Activated CD4-positive, alpha-beta T cell treated with anti-CD3 and anti-CD28 coated beads for 24 hours (primary cell): ENCODE measurements around the gene EFEMP1.

Source experiments
- DNase-seq, 2 donors: peaks; one replicate each; pipeline ENCODE4 v3.0.0-alpha.2; 2020; ENCODE audit warnings: low read depth in 2 of 2

Gene EFEMP1

DNA sequence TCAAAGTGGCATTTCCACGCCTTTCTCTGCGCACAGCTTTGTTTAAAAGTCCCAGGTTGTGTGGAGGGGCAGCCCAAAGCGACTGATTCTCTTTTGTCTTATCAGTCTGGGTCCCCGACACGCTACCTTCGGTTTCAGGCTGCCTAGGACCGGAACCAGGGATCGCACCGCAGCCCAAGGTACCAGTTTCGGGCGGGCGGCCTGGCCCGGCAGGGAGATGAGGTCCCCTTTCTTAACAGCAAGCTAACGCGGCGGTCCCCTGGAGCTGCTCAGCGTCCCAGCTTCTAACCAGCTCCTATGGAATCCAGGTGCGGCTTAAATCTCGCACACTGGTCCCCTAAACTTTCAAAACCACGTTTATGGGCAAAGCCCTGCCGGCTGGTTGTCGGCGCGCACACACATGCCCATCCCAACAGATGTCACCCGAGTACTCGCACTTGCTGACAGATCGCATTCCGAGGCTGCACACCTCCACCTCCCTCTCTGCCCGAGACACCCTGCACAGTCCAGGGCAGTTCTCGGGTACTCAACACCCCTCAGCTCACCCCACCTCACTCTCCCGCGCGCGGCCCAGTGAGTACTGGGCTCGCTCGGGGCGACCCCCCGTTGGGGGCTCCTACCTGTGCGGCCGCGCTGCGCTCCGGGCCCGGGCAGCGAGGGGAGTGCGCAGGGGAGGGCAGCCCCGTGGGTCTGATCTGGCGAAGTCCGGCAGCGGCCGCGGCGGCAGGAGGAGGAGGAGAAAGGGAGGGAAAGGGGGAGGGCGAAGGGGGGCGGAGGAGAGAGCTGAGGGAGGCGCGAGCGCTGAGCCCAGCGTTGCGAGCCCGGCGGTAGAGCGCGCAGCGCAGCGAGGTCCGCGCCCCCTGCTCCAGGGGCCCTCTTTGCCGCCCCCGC is at the start of gene EFEMP1:
Gene EFEMP1 (minus strand): TSS at position 692 of the 891 bp plus-strand sequence. CDS start 1,342 bp downstream, outside the sequence.
- no peak for DNase-seq

GRCh38 chr2:55970500-55970899 is 46.9 kb upstream of the EFEMP1 start:
- no peak for DNase-seq

- no peak for DNase-seq
Measured at GRCh38 chr2:55968941-55969340, 45.4 kb upstream of the EFEMP1 start.

- no peak for DNase-seq
Measured at GRCh38 chr2:55966401-55967118, 43.0 kb upstream of the EFEMP1 start.

DNA sequence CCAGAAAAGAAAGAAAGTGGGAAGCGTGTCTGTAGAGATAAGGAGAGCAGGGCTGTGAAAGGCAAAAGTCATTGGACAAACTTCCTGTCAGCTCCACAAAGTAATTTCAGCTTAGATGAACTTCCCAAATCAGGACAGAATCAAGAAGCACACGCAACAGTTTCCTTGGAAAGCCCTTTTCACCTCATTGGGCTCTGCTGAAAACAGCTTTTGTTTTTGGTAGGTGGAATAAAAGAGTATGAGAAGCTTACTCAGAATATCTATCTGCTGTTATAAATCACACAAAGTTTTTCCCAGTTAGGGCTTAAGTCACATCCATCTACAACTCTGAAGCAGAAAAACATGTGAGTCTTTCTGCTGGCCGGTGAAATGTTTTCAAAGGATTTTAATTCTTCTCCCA is 42.4 kb upstream of the EFEMP1 start:
- DNase-seq, result no peak

DNA sequence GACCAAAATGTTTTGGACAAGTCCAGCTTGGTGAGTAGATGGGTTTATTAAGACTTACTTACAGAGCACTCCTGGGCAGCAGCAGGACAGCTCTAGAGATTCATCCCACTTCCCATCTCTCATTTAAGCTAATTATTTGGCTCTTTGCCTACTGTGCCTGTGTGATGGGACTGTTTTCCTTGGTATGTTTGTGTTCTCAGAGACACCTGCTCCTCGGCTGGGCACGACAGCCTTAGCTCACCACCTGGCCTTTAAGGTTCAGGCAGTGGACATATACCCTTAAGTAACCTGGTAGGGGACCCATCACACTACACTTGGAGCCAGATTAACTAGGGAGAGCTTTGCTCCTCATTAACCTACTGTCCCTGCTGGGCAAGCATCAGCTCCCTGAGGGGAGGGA is 41.7 kb upstream of the EFEMP1 start:
- DNase-seq, result no peak

GRCh38 chr2:55962915-55963314 is 39.3 kb upstream of the EFEMP1 start:
- DNase-seq, result no peak

DNA sequence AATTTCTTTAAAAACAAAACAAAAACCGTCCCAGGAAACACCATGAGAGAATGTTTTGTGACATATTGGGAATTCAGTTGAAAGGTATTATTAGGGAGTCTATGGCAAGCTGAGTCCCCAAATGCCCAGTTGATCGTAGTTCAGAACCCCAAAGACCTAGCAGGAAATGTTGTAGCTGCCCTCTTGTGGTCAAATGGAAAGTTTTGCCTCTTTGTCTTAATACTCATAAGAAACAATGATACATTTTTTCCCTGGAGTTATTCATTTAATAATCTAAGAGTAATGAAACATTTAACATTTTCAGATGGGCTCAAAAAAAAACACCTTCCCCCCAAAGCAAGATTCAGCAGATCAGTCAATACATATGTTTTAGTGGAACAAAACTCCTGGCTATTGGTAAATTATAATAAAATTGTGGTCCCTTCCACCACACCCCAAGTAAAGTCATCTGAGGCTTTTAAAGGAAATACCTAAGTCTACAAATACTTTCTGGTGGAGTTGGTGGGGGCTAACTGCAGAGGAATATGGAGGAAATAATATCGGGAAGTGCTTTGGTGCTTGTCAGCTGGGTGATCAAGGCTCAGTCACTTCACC is 37.8 kb upstream of the EFEMP1 start:
- DNase-seq, result no peak

- no peak for DNase-seq
Measured at GRCh38 chr2:55958756-55959155, 35.2 kb upstream of the EFEMP1 start.

GRCh38 chr2:55957142-55957541 is 33.6 kb upstream of the EFEMP1 start:
- DNase-seq, result no peak

DNA sequence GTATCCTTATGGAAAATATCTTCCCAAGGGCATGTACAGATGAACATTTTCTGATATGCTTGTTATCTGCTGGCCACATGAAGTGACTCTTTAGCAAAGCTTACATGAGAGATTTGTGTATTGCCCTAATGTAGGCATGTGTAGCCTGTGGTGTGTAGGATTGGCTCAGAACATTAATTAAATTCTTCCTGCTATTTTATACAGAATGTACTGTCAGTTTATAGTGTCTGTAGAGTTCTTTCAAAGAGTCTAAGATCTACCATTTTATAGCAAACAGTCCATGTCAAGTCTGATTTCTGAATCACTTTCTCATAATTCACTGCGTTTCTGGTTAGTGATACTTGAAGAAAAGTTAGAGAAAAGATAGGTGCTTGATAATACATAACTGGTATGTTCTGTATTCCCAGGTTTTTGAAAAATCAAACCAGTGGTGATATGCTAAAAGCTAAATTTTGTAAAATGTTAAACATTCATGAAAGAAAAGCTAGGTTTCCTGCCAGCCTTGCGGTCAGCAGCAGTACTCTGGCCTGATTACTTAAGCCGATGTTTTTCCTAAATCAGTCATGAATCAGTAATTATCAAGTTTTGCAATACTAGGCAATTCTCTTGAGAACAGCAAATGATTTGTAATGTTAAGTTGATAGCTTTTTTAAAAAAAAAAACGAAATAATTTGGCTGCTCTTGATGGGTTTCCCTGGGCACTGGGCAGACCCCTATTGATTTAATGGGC is 30.9 kb upstream of the EFEMP1 start:
- no peak for DNase-seq

- no peak for DNase-seq
Measured at GRCh38 chr2:55952415-55952814, 28.8 kb upstream of the EFEMP1 start.

DNA sequence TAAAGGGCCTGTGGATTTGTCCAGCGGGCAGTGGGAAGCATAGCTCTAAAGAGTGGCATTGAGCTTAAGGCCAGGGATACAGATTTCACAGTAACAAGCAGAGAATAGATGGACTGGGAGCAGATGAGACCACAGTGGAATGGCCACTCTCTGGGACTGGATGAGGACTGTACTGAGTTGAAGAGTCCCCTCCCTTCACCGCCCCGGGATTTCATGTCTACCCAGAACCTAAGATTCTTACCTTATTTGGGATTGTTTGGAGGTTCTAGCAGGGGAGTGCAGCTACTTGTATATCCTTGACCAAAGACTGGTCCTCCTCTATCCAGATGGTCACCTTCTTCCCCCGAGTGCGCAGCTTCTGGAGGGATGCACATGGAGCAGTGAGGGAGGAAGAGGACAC is 28.0 kb upstream of the EFEMP1 start:
- no peak for DNase-seq

- no peak for DNase-seq
Measured at GRCh38 chr2:55949613-55950012, 26.0 kb upstream of the EFEMP1 start.

GRCh38 chr2:55949211-55949610 is 25.6 kb upstream of the EFEMP1 start:
- no peak for DNase-seq

- DNase-seq, result no peak
Measured at GRCh38 chr2:55948176-55948923, 24.8 kb upstream of the EFEMP1 start.

GRCh38 chr2:55947752-55948151 is 24.2 kb upstream of the EFEMP1 start:
- DNase-seq, result no peak

GRCh38 chr2:55946793-55947192 is 23.2 kb upstream of the EFEMP1 start:
- no peak for DNase-seq

GRCh38 chr2:55943466-55943865 is 19.9 kb upstream of the EFEMP1 start:
- DNase-seq, result no peak

GRCh38 chr2:55936351-55936750 is 12.8 kb upstream of the EFEMP1 start:
- DNase-seq, result no peak

- DNase-seq, result no peak
Measured at GRCh38 chr2:55934337-55934736, 10.8 kb upstream of the EFEMP1 start.
